ENCODE results near the gene SERTAD1.

SERTAD1 gene

DNA sequence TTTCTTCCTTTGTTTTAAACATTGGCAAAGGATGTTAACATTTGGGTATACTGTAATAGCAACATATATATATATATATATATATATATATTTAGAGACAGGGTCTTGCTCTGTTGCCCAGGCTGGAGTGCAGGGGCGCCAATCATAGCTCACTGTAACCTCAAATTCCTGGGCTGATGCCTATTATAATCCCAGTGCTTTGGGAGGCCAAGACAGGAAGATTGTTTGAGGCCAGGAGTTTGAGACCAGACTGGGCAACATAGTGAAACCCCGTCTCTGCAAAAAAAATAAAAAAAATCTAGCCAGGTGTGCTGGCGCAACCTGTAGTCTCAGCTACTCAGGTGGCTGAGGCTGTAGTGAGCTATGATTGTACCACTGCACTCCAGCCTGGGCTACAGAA, 34.4 kb upstream of the SERTAD1 start:
- H3K4me3 ChIP-seq (ENCODE audit: low read depth, low read length, poor library complexity, severe bottlenecking): no peak overlapping the region
- H3K27ac ChIP-seq (ENCODE audit: low read depth, low read length, poor library complexity, severe bottlenecking): no peak overlapping the region
- H3K27me3 ChIP-seq (ENCODE audit: insufficient read depth, low read length): no peaks in the 10 kb centered on the region
- H3K79me2 ChIP-seq (ENCODE audit: insufficient read depth, low read length): no peaks in the 10 kb centered on the region
- H3K4me1 ChIP-seq (ENCODE audit: insufficient read depth, low read length, severe bottlenecking): peaks cover 13% of the 10 kb centered on the region
- no peak overlapping the region for H3K9ac ChIP-seq (ENCODE audit: low read length)
- no peaks in the 10 kb centered on the region for H4K20me1 ChIP-seq (ENCODE audit: insufficient read depth, low read length)
- no peaks in the 10 kb centered on the region for H3K36me3 ChIP-seq (ENCODE audit: insufficient read depth, low read length)
- no peaks in the 10 kb centered on the region for H3K9me3 ChIP-seq (ENCODE audit: low read length)
- no peak overlapping the region for H2AFZ ChIP-seq (ENCODE audit: low read length)
- H3F3A ChIP-seq (ENCODE audit: insufficient read depth, low read length): no peaks in the 10 kb centered on the region
- no peaks in the 10 kb centered on the region for H3K9me2 ChIP-seq (ENCODE audit: low read depth, low read length)
- no peak overlapping the region for H3K4me2 ChIP-seq (ENCODE audit: low read length)
- TF ChIP-seq CTCF (IDR thresholded peaks at IDR 0.05; ENCODE audit: low read length) (no peak), EZH2 (IDR thresholded peaks at IDR 0.05; ENCODE audit: borderline replicate concordance, low read length) (no peak)

- H3F3A ChIP-seq (ENCODE audit: insufficient read depth, low read length): no peaks in the 10 kb centered on the region
- no peaks in the 10 kb centered on the region for H3K36me3 ChIP-seq (ENCODE audit: insufficient read depth, low read length)
- H3K9ac ChIP-seq (ENCODE audit: low read length): no peak overlapping the region
- no peaks in the 10 kb centered on the region for H3K9me2 ChIP-seq (ENCODE audit: low read depth, low read length)
- H3K4me1 ChIP-seq (ENCODE audit: insufficient read depth, low read length, severe bottlenecking): peaks cover 5% of the 10 kb centered on the region
- H3K27ac ChIP-seq (ENCODE audit: low read depth, low read length, poor library complexity, severe bottlenecking): no peak overlapping the region
- H2AFZ ChIP-seq (ENCODE audit: low read length): no peak overlapping the region
- no peaks in the 10 kb centered on the region for H4K20me1 ChIP-seq (ENCODE audit: insufficient read depth, low read length)
- H3K9me3 ChIP-seq (ENCODE audit: low read length): no peaks in the 10 kb centered on the region
- TF ChIP-seq EZH2 (IDR thresholded peaks at IDR 0.05; ENCODE audit: borderline replicate concordance, low read length): no peak
- no peak for TF ChIP-seq CTCF (IDR thresholded peaks at IDR 0.05; ENCODE audit: low read length)
- no peaks in the 10 kb centered on the region for H3K79me2 ChIP-seq (ENCODE audit: insufficient read depth, low read length)
- no peak overlapping the region for H3K4me2 ChIP-seq (ENCODE audit: low read length)
- H3K4me3 ChIP-seq (ENCODE audit: low read depth, low read length, poor library complexity, severe bottlenecking): no peak overlapping the region
- H3K27me3 ChIP-seq (ENCODE audit: insufficient read depth, low read length): no peaks in the 10 kb centered on the region
Observed at GRCh38 chr19:40458597-40458974, 32.8 kb upstream of the SERTAD1 start.

GRCh38 chr19:40457953-40458596, 32.3 kb upstream of the SERTAD1 start:
- H3K36me3 ChIP-seq (ENCODE audit: insufficient read depth, low read length): no peaks in the 10 kb centered on the region
- TF ChIP-seq CTCF (IDR thresholded peaks at IDR 0.05; ENCODE audit: low read length) (no peak), EZH2 (IDR thresholded peaks at IDR 0.05; ENCODE audit: borderline replicate concordance, low read length) (no peak)
- H3F3A ChIP-seq (ENCODE audit: insufficient read depth, low read length): no peaks in the 10 kb centered on the region
- no peak overlapping the region for H2AFZ ChIP-seq (ENCODE audit: low read length)
- no peak overlapping the region for H3K9ac ChIP-seq (ENCODE audit: low read length)
- no peaks in the 10 kb centered on the region for H4K20me1 ChIP-seq (ENCODE audit: insufficient read depth, low read length)
- H3K27me3 ChIP-seq (ENCODE audit: insufficient read depth, low read length): no peaks in the 10 kb centered on the region
- peaks cover 5% of the 10 kb centered on the region for H3K4me1 ChIP-seq (ENCODE audit: insufficient read depth, low read length, severe bottlenecking)
- no peaks in the 10 kb centered on the region for H3K9me3 ChIP-seq (ENCODE audit: low read length)
- no peak overlapping the region for H3K4me2 ChIP-seq (ENCODE audit: low read length)
- no peak overlapping the region for H3K4me3 ChIP-seq (ENCODE audit: low read depth, low read length, poor library complexity, severe bottlenecking)
- no peaks in the 10 kb centered on the region for H3K9me2 ChIP-seq (ENCODE audit: low read depth, low read length)
- H3K27ac ChIP-seq (ENCODE audit: low read depth, low read length, poor library complexity, severe bottlenecking): no peak overlapping the region
- no peaks in the 10 kb centered on the region for H3K79me2 ChIP-seq (ENCODE audit: insufficient read depth, low read length)

Measured in OCI-LY1 (cell line).